HepG2 (cell line): ENCODE measurements around the gene GPR137. TPM values are rescaled to one million over a fixed set of nuclear protein-coding genes. Genes with fewer than 3 reads are reported as not detected.
A peak's percentile ranks its signal among the peaks of the same experiment; 100 is the strongest.

Experiments
- ATAC-seq: fragments of 200-7000 bp; cut with Tn5 transposase; 3 replicates; pipeline ENCODE4 v1.9.1; 2020; ENCODE audit warnings: mild to moderate bottlenecking, moderate library complexity
- BruUV-seq: library from RNA; stranded (reverse); fragments of 400-500 nt; replicated peaks from 2 replicates; lab custom pipeline; 2021; lab: Mats Ljungman, UMichigan
- CTCF ChIA-PET: fragments of 300-600 bp; formaldehyde crosslinking; extraction: SDS; loops from one replicate; lab custom pipeline; 2021; ENCODE audit warnings: low total read pairs, inconsistent platforms, low intra/inter-chr PET ratio; lab: Yijun Ruan, JAX
- POLR2A ChIA-PET: fragments of 350-600 bp; sonication (Branson Sonifier 250); formaldehyde crosslinking; loops from one replicate; lab custom pipeline; 2020; ENCODE audit warnings: antibody characterized with exemption, inconsistent platforms; lab: Yijun Ruan, JAX
- DNase-seq: peaks from one replicate; pipeline ENCODE4 v3.0.0-alpha.2; 2015; ENCODE audit warnings: low spot score
- FAIRE-seq: peaks from 3 replicates; lab custom pipeline; 2011; peaks lifted over from hg19 to GRCh38; lab: Jason Lieb, UNC
- H2AFZ ChIP-seq: one replicate; pipeline ENCODE4 v1.6.1; 2011; ENCODE audit warnings: low read length, inconsistent platforms
- H3K27ac ChIP-seq: fragments of 300-600 bp; 3 replicates; pipeline ENCODE4 v1.8.0; 2011; ENCODE audit warnings: mixed run types, mild to moderate bottlenecking, mixed read lengths, low read length, inconsistent platforms; ENCODE audit not compliant: insufficient read depth; ENCODE audit errors: extremely low read length
- H3K27me3 ChIP-seq, 2 experiments: fragments of 200-600 bp in 1 of 2; 2 replicates in 1 of 2; 3 replicates in 1 of 2; pipeline versions ENCODE4 v1.6.0 to v1.8.0; 2011; ENCODE audit warnings: low read length in 2 of 2, mild to moderate bottlenecking in 2 of 2, moderate library complexity in 2 of 2, inconsistent platforms in 1 of 2; ENCODE audit not compliant: insufficient read depth in 2 of 2, control insufficient read depth in 1 of 2
- H3K36me3 ChIP-seq, 2 experiments: fragments of 200-600 bp in 1 of 2; replicated peaks in 1 of 2; 2 replicates in 1 of 2; 3 replicates in 1 of 2; pipeline versions ENCODE4 v1.5.1 to v1.8.0; 2011; ENCODE audit warnings: low read length in 2 of 2, inconsistent platforms in 1 of 2; ENCODE audit not compliant: insufficient read depth in 2 of 2, control insufficient read depth in 1 of 2
- H3K4me1 ChIP-seq: 2 replicates; pipeline ENCODE4 v1.5.1; 2012; ENCODE audit warnings: low read length, inconsistent platforms; ENCODE audit not compliant: insufficient read depth
- H3K4me2 ChIP-seq: 2 replicates; pipeline ENCODE4 v1.6.0; 2011; ENCODE audit warnings: low read depth, low read length, inconsistent platforms
- H3K4me3 ChIP-seq, 3 experiments: fragments of 200-600 bp in 1 of 3; sonication (generic), shearing (Covaris generic) in 1 of 3; replicated peaks in 1 of 3; 2 replicates each; pipeline ENCODE4 v1.5.1; 2011 to 2016; ENCODE audit warnings: low read length in 3 of 3, inconsistent platforms in 2 of 3, low read depth in 2 of 3, mild to moderate bottlenecking in 2 of 3, control low read depth in 1 of 3, mixed read lengths in 1 of 3; ENCODE audit not compliant: insufficient read depth in 1 of 3
- H3K79me2 ChIP-seq: one replicate; pipeline ENCODE4 v1.6.1; 2011; ENCODE audit warnings: low read length, inconsistent platforms; ENCODE audit not compliant: insufficient read depth
- H3K9ac ChIP-seq: 2 replicates; pipeline ENCODE4 v1.6.0; 2011; ENCODE audit warnings: mild to moderate bottlenecking, low read depth, low read length, inconsistent platforms; ENCODE audit not compliant: insufficient read depth
- H3K9me3 ChIP-seq: 2 replicates; pipeline ENCODE4 v1.5.1; 2012; ENCODE audit warnings: mild to moderate bottlenecking, low read length
- H4K20me1 ChIP-seq: 2 replicates; pipeline ENCODE4 v1.6.0; 2011; ENCODE audit warnings: inconsistent platforms, mild to moderate bottlenecking, low read length, moderate library complexity; ENCODE audit not compliant: insufficient read depth
- HNF1B ChIP-seq: sonication (generic); formaldehyde crosslinking; IDR thresholded peaks from 2 replicates; pipeline ENCODE4 v1.5.1; 2020; ENCODE audit warnings: mild to moderate bottlenecking, moderate library complexity, missing genetic modification reagents
- MBD4 ChIP-seq: IDR thresholded peaks from 2 replicates; pipeline ENCODE4 v1.6.1; 2012; ENCODE audit warnings: low read length, inconsistent platforms, borderline replicate concordance
- MTF2 ChIP-seq: sonication (generic); formaldehyde crosslinking; IDR thresholded peaks from 2 replicates; pipeline ENCODE4 v1.5.0; 2020; ENCODE audit warnings: missing genetic modification reagents, borderline replicate concordance
- NBN ChIP-seq: fragments of 450-650 bp; conservative IDR thresholded peaks from 2 replicates; pipeline ENCODE4 v1.6.1; 2017
- NFATC3 ChIP-seq: sonication (generic); formaldehyde crosslinking; IDR thresholded peaks from 2 replicates; pipeline ENCODE4 v1.5.1; 2020; ENCODE audit warnings: mild to moderate bottlenecking, missing genetic modification reagents
- NFE2 ChIP-seq: sonication (generic); formaldehyde crosslinking; IDR thresholded peaks from 2 replicates; pipeline ENCODE4 v1.4.0; 2020; ENCODE audit warnings: missing genetic modification reagents
- NR2F1 ChIP-seq, 2 experiments: fragments of 450-650 bp in 1 of 2; formaldehyde crosslinking in 1 of 2; IDR thresholded peaks; 2 replicates each; pipeline versions ENCODE4 v1.5.0 to v1.6.1; 2016 to 2020; ENCODE audit warnings: mild to moderate bottlenecking in 1 of 2, missing compliant biosample characterization in 1 of 2, missing genetic modification reagents in 1 of 2, moderate library complexity in 1 of 2
- RARG ChIP-seq: sonication (generic); formaldehyde crosslinking; IDR thresholded peaks from 2 replicates; pipeline ENCODE4 v1.4.0; 2020; ENCODE audit warnings: low read depth, mild to moderate bottlenecking, missing genetic modification reagents
- TBL1XR1 ChIP-seq: fragments of 150-350 bp; IDR thresholded peaks from 2 replicates; pipeline ENCODE4 v1.6.1; 2014; ENCODE audit warnings: borderline replicate concordance, low read length; ENCODE audit not compliant: partially characterized antibody
- TBX2 ChIP-seq: sonication (generic); formaldehyde crosslinking; IDR thresholded peaks from 2 replicates; pipeline ENCODE4 v1.5.0; 2020; ENCODE audit warnings: missing genetic modification reagents, mild to moderate bottlenecking, borderline replicate concordance
- TSC22D2 ChIP-seq: sonication (generic); formaldehyde crosslinking; IDR thresholded peaks from 2 replicates; pipeline ENCODE4 v1.5.1; 2020; ENCODE audit warnings: missing genetic modification reagents, mild to moderate bottlenecking, borderline replicate concordance
- ZBTB10 ChIP-seq: sonication (generic); formaldehyde crosslinking; IDR thresholded peaks from 2 replicates; pipeline ENCODE4 v1.4.0; 2020; ENCODE audit warnings: missing genetic modification reagents, borderline replicate concordance
- ZMAT5 ChIP-seq: sonication (generic); formaldehyde crosslinking; IDR thresholded peaks from 2 replicates; pipeline ENCODE4 v1.5.0; 2020; ENCODE audit warnings: mild to moderate bottlenecking, low read depth, missing genetic modification reagents, borderline replicate concordance
- ZNF138 ChIP-seq: sonication (generic); formaldehyde crosslinking; IDR thresholded peaks from 2 replicates; pipeline ENCODE4 v1.5.0; 2020; ENCODE audit warnings: mild to moderate bottlenecking, low read depth, missing genetic modification reagents
- ZNF749 ChIP-seq: sonication (generic); formaldehyde crosslinking; IDR thresholded peaks from 2 replicates; pipeline ENCODE4 v1.8.0; 2022; ENCODE audit warnings: mild to moderate bottlenecking, missing genetic modification reagents, moderate library complexity, borderline replicate concordance
- ZNF772 ChIP-seq: sonication (generic); formaldehyde crosslinking; IDR thresholded peaks from 2 replicates; pipeline ENCODE4 v1.5.0; 2020; ENCODE audit warnings: mild to moderate bottlenecking, missing genetic modification reagents
- ZSCAN31 ChIP-seq: sonication (generic); formaldehyde crosslinking; IDR thresholded peaks from 2 replicates; pipeline ENCODE4 v1.5.0; 2020; ENCODE audit warnings: low read depth, mild to moderate bottlenecking, missing genetic modification reagents
- WGBS: methylation state at CpG from one replicate; pipeline ENCODE4 v1.1.6; 2017; ENCODE audit warnings: low lambda C conversion rate; 5-methylcytosine and 5-hydroxymethylcytosine counted together
- in situ Hi-C: cut with HindIII; loops from 2 replicates; pipeline ENCODE4 v1.10.0; 2017; ENCODE audit warnings: low pct_unique_long_range_greater_than_20kb; ENCODE audit not compliant: extremely low pct_ligation_motif_present
- intact Hi-C: fragments of 100-400 bp; cut with micrococcal nuclease; formaldehyde crosslinking; loops from one replicate; pipeline ENCODE4 v1.10.0; 2022; ENCODE audit not compliant: unreplicated experiment
- polyA plus RNA-seq, 8 experiments: library from polyadenylated mRNA; depleted of rRNA in 3 of 8; stranded (reverse) in 7 of 8; unstranded in 1 of 8; fragments of >200 nt; fragmentation: Illumina TruSeq in 4 of 8; extraction: Trizol in 4 of 8; gene quantifications; 2 replicates each; pipeline versions ENCODE4 v1.2.1 to v1.2.3, GENCODE V29; 2011 to 2016; ENCODE audit warnings: low read depth in 4 of 8, missing spikeins in 1 of 8, mixed read lengths in 1 of 8; ENCODE audit not compliant: insufficient read depth in 1 of 8
- total RNA-seq, 5 experiments: library from RNA; depleted of rRNA; stranded (reverse); fragments of >200 nt; fragmentation: Illumina TruSeq; extraction: Trizol; gene quantifications; 2 replicates each; pipeline ENCODE4 v1.2.3, GENCODE V29; 2016; ENCODE audit warnings: low read depth in 1 of 5

Gene GPR137
- total and polyA plus RNA-seq, 2 of the 13 experiments (the other 11 are each of a cell fraction or from before 2014, with no cell fraction given), result 8.5 to 13.2 TPM

- TF ChIP-seq HNF1B (CRISPR knock-in tag) (peak; percentile 93), MTF2 (no peak), TSC22D2 (CRISPR knock-in tag) (no peak), ZBTB10 (no peak; the same call in 1 of the 2 replicates), ZSCAN31 (CRISPR knock-in tag) (no peak), RARG (CRISPR knock-in tag) (no peak; the same call in 1 of the 2 replicates)
- TF ChIP-seq, all 625 proteins: peak for 228
Observed at GRCh38 chr11:64240435-64241240, 45.0 kb upstream of the GPR137 start, which contains the start of gene FKBP2 (continued).

- BruUV-seq, result no TSS peak
- peak overlapping the region; percentile 92 for H3K9ac ChIP-seq
- peaks cover 0 to 11% of the 10 kb centered on the region in 2 experiments; a peak in 3 of 5 replicates for H3K36me3 ChIP-seq
- CTCF ChIA-PET, result no interaction called here
- in situ Hi-C loops, result loop anchor here (5.0 kb wide), 1 partner anchor 61 kb away; the partner anchor contains the start of gene CATSPERZ
- H2AFZ ChIP-seq, result no peak overlapping the region
- no peaks in the 10 kb centered on the region for H3K9me3 ChIP-seq
- POLR2A ChIA-PET, result interaction anchor here (0.6 to 8.3 kb wide), 20 partner anchors 8 to 90 kb away, joined by 3 to 113 read pairs (median 6); partner anchors contain the start of genes BAD, DNAJC4, ESRRA and MACROD1
- DNase-seq (peak; percentile 95), ATAC-seq (peak; percentile 71), FAIRE-seq (no peak)
- H4K20me1 ChIP-seq, result no peaks in the 10 kb centered on the region
- WGBS, result 4% methylated on average over 23 of the region's 24 CpGs
- H3K4me1 ChIP-seq, result peaks cover 61% of the 10 kb centered on the region
- H3K27me3 ChIP-seq, result no peaks in the 10 kb centered on the region; a peak in 1 of 5 replicates
- peaks cover 23% of the 10 kb centered on the region for H3K79me2 ChIP-seq
- intact Hi-C loops, result loop anchor here (5.0 kb wide), 1 partner anchor 54 kb away; the partner anchor contains the start of gene STIP1
- H3K4me3 ChIP-seq, result peak overlapping the region; percentile 63 to 90 (median 84); a peak in 5 of 6 replicates
- H3K27ac ChIP-seq, result peak overlapping the region; percentile 91
- peak overlapping the region; percentile 100; the same call in 1 of the 2 replicates for H3K4me2 ChIP-seq
- 0 out of 4 replicates have a peak, but pooled peaks of 1 of the 2 experiments have one; percentile 9 for TF ChIP-seq NR2F1 (CRISPR knock-in tag; IDR thresholded peaks at IDR 0.05)
- TF ChIP-seq ZNF749, result peak; percentile 30; the same call in 1 of the 2 replicates
- TF ChIP-seq NBN, result no peak
- no peak for TF ChIP-seq ZMAT5 (CRISPR knock-in tag)
- TF ChIP-seq TBX2 (CRISPR knock-in tag), result peak; percentile 26; the same call in 1 of the 2 replicates
- no peak for TF ChIP-seq MBD4
- TF ChIP-seq ZNF772 (CRISPR knock-in tag), result 0 out of 2 replicates have a peak, but pooled peaks have one; percentile 6
- TF ChIP-seq NFATC3 (CRISPR knock-in tag), result no peak
- no peak for TF ChIP-seq TBL1XR1
- no peak for TF ChIP-seq ZNF138 (CRISPR knock-in tag)
- no peak for TF ChIP-seq NFE2 (CRISPR knock-in tag)
Observed at GRCh38 chr11:64241241-64241490, 44.5 kb upstream of the GPR137 start.
